Prostate gland (tissue), 2 donors: ENCODE data around the gene RSPH1.

Source experiments
- CTCF ChIP-seq, 4 experiments: fragments of 200-600 bp in 2 of 4; fragments of 450-650 bp in 2 of 4; sonication (generic) in 2 of 4; IDR thresholded peaks; 1 replicate in 3 of 4; 2 replicates in 1 of 4; pipeline ENCODE4 v1.5.1; 2016 to 2019; ENCODE audit warnings: antibody characterized with exemption in 4 of 4, mild to moderate bottlenecking in 2 of 4, moderate library complexity in 2 of 4
- POLR2A ChIP-seq: fragments of 450-650 bp; IDR thresholded peaks from one replicate; pipeline ENCODE4 v1.6.1; 2016; ENCODE audit warnings: antibody characterized with exemption, mild to moderate bottlenecking
- POLR2AphosphoS5 ChIP-seq: sonication (generic); formaldehyde crosslinking; IDR thresholded peaks from one replicate; pipeline ENCODE4 v1.6.1; 2017; ENCODE audit warnings: antibody characterized with exemption

DNA sequence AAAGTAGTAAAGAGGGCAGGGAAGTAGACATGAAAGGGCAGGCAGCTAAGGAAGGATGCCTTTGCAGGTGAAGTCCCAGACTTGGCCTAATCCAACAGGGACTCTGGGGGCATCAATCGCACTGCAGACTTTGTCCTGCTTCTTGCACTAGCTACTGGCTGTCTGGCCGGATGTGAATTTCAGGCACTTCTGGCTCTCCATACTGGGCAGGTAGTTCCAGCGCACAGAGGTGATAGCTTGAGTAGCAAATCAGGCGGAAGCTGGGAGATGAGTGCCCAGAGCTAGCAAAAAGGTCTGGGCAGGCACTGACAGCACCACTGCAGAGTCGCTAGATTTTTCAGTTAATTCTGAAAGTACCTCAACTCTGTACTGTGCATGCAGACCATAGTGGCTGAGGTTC, 997 bp downstream of the RSPH1 start:
- TF ChIP-seq CTCF (IDR thresholded peaks at IDR 0.05) = no peak
- no peak for TF ChIP-seq POLR2A
- no peak for TF ChIP-seq POLR2AphosphoS5
